Duodenal mucosa (tissue), 2 donors: ENCODE measurements around the gene VPS37C.
"Not testable (repeated sequence)": the region's sequence is repeated elsewhere in the genome, so short reads cannot be mapped to it uniquely, and the experiment has no call there.

Experiments
- H3K27ac ChIP-seq: one replicate; pipeline ENCODE4 v1.7.0; 2013; ENCODE audit warnings: low read depth, low read length
- H3K27me3 ChIP-seq, 2 donors: one replicate each; pipeline ENCODE4 v1.7.0; 2013; ENCODE audit warnings: low read length in 2 of 2, control low read depth in 1 of 2; ENCODE audit not compliant: insufficient read depth in 2 of 2, control insufficient read depth in 1 of 2
- H3K36me3 ChIP-seq, 2 donors: one replicate each; pipeline ENCODE4 v1.7.0; 2013; ENCODE audit warnings: low read length in 2 of 2, control low read depth in 1 of 2; ENCODE audit not compliant: insufficient read depth in 2 of 2, control insufficient read depth in 1 of 2
- H3K4me1 ChIP-seq, 2 donors: one replicate each; pipeline ENCODE4 v1.7.0; 2013; ENCODE audit warnings: low read length in 2 of 2, control low read depth in 1 of 2; ENCODE audit not compliant: insufficient read depth in 2 of 2, control insufficient read depth in 1 of 2
- H3K4me3 ChIP-seq, 2 donors: one replicate each; pipeline ENCODE4 v1.7.0; 2013; ENCODE audit warnings: low read length in 2 of 2, low read depth in 1 of 2
- H3K9ac ChIP-seq, 2 donors: one replicate each; pipeline ENCODE4 v1.7.0; 2013; ENCODE audit warnings: low read length in 2 of 2, low read depth in 1 of 2
- H3K9me3 ChIP-seq, 2 donors: one replicate each; pipeline ENCODE4 v1.7.0; 2013; ENCODE audit warnings: low read length in 2 of 2, control low read depth in 1 of 2; ENCODE audit not compliant: control insufficient read depth in 1 of 2

VPS37C gene

GRCh38 chr11:61166331-61166730 lies 5.1 kb upstream of the VPS37C start:
- H3K9me3 ChIP-seq, H3K4me3 ChIP-seq, H3K36me3 ChIP-seq, H3K27ac ChIP-seq, H3K27me3 ChIP-seq, H3K9ac ChIP-seq: not testable (repeated sequence)
- H3K4me1 ChIP-seq: peaks cover 13 to 15% of the 10 kb centered on the region in 2 donors

DNA sequence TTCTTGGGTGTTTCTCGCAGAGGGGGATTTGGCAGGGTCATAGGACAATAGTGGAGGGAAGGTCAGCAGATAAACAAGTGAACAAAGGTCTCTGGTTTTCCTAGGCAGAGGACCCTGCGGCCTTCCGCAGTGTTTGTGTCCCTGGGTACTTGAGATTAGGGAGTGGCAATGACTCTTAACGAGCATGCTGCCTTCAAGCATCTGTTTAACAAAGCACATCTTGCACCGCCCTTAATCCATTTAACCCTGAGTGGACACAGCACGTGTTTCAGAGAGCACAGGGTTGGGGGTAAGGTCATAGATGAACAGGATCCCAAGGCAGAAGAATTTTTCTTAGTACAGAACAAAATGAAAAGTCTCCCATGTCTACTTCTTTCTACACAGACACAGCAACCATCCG lies 4.6 kb upstream of the VPS37C start:
- not testable (repeated sequence) for H3K4me3 ChIP-seq, H3K27me3 ChIP-seq, H3K9me3 ChIP-seq, H3K36me3 ChIP-seq, H3K27ac ChIP-seq, H3K9ac ChIP-seq
- H3K4me1 ChIP-seq: peaks cover 13 to 16% of the 10 kb centered on the region in 2 donors

- peak overlapping the region in 1 of 2 donors; percentile 18 for H3K9ac ChIP-seq
- H3K4me1 ChIP-seq: peaks cover 20 to 23% of the 10 kb centered on the region in 2 donors
- no peaks in the 10 kb centered on the region for H3K9me3 ChIP-seq
- no peaks in the 10 kb centered on the region for H3K27me3 ChIP-seq
- no peaks in the 10 kb centered on the region for H3K36me3 ChIP-seq
- H3K27ac ChIP-seq: no peak overlapping the region
- no peak overlapping the region for H3K4me3 ChIP-seq
Measured at GRCh38 chr11:61164606-61165424, 3.6 kb upstream of the VPS37C start.

DNA sequence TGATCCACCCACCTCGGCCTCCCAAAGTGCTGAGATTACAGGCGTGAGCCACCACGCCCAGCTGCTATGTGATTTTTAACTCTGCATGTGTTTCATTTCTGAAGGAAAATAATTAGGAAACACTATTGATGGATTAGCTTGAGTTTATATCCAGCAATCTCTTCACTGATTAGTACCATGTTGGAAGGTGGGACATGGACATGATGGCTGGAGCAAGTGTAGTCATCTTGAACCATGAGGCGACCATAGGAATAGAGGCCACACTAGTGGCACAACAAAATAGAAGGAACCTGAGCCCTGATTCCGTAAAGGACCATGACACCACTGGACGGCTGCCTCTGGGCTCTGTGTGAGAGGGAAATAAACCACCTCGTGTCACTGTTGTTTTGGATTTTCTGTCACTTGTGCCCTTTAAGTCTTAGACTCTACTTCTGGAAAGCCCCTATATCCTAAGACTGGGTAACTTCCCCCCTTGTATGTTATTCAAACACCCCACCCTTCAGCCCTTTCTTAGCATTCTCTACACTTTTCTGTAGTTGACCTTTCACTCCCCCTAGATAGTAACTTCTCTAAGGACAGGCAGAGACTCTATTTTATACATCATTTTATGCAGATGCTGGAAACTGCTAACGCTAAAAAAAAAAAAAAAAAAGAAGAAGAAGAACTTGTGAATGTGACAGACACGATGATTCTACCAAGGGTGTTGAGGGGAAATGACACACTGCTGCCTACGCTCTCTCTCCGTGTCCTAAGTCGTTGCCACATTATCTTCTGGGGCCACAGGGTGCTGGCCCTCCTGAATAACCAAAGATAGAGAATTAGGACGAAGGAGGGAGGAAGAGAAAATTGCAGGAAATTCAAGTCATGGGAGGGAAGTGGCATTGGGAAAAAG lies 2.7 kb upstream of the VPS37C start:
- H3K36me3 ChIP-seq: no peaks in the 10 kb centered on the region
- no peak overlapping the region for H3K4me3 ChIP-seq
- H3K9ac ChIP-seq: no peak overlapping the region
- H3K27me3 ChIP-seq: no peaks in the 10 kb centered on the region
- H3K4me1 ChIP-seq: peaks cover 25 to 28% of the 10 kb centered on the region in 2 donors
- no peak overlapping the region for H3K27ac ChIP-seq
- no peaks in the 10 kb centered on the region for H3K9me3 ChIP-seq

GRCh38 chr11:61163021-61163420 lies 1.8 kb upstream of the VPS37C start:
- Histone ChIP-seq H3K9ac (no peak overlapping the region), H3K27me3 (no peaks in the 10 kb centered on the region), H3K4me1 (peaks cover 31 to 35% of the 10 kb centered on the region in 2 donors), H3K4me3 (no peak overlapping the region), H3K9me3 (no peaks in the 10 kb centered on the region), H3K36me3 (no peaks in the 10 kb centered on the region), H3K27ac (no peak overlapping the region)

DNA sequence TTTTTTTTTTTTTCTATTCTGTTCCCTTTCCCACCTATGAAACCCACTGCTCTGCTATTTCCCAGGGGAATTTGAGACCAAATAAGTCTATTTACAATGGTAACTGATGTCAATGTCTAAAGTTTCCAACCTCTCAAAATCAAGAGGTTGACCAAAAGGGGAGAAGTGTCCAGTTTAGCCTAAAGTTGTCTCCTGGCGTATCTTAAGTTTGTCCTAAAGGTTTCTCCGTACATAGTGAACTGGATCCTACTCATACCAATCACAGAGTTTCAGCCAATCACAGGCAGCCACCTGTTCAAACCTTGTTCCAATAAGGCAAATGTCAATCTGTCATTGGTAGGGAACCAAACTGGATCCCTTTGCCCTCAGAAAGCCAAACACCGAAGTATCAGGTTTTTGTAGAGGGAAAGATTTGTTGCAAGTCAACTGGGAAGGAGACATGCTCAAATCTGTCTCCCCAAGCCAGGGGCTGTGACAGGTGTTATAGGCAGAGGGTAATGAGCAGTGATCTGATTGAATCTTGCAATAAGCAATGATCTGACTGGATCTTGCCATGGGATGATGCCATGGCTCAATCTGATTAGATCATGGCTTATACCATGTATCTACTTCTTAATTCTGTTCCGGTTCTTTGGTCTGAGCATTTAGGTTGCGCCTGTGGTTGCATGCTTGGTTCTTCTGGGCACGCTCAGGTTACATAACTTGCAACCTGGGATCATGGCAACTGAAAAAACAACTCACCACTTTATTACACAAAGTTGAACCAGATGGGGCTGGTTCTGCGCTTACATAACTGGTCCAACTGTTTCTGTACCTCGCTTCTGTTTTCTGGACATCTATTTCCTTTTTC lies 1.1 kb upstream of the VPS37C start:
- no peaks in the 10 kb centered on the region for H3K9me3 ChIP-seq
- H3K4me1 ChIP-seq: peaks cover 31 to 35% of the 10 kb centered on the region in 2 donors
- no peaks in the 10 kb centered on the region for H3K27me3 ChIP-seq
- peak overlapping the region; percentile 87 to 91 for H3K4me3 ChIP-seq
- H3K27ac ChIP-seq: no peak overlapping the region
- peak overlapping the region; percentile 78 to 82 for H3K9ac ChIP-seq
- H3K36me3 ChIP-seq: no peaks in the 10 kb centered on the region

DNA sequence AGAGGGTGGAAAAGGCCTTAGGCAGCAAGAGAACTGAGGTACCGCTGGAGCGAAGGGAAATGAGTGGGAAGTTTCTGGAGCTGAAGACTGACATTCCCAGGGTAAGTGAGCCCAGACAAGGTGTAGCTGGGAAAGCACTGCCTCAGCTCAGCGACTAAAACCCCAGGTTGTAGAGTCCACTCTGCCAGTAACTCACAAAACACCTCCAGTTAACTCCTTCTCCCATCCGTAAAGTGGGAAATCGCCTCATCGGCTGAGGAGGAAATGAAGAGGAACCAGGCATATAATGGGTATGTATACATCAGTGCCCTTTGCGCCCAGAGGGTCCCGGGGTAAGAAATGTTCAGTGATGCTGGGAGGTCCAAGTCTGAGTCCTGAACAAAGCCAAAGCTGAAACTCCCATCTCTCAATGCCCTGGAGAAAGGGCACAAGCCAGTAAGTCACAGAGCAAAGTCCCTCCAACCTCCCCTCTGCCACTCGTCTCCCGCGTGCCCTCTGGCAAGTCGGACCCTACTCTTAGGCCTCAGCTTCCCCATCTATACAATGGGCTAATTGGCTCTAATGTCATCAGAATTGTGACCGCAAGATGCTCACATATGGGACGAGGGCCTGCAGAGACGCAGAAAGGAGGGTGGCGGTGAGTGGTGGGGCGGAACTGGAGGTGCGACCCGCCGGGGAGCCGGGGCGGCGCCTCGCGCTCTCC lies 588 bp downstream of the VPS37C start:
- peaks cover 35% of the 10 kb centered on the region in 2 donors for H3K4me1 ChIP-seq
- H3K4me3 ChIP-seq: peak overlapping the region; percentile 87 to 91
- peak overlapping the region; percentile 78 to 82 for H3K9ac ChIP-seq
- no peaks in the 10 kb centered on the region for H3K36me3 ChIP-seq
- H3K9me3 ChIP-seq: no peaks in the 10 kb centered on the region
- peak overlapping the region; percentile 96 for H3K27ac ChIP-seq
- no peaks in the 10 kb centered on the region for H3K27me3 ChIP-seq

DNA sequence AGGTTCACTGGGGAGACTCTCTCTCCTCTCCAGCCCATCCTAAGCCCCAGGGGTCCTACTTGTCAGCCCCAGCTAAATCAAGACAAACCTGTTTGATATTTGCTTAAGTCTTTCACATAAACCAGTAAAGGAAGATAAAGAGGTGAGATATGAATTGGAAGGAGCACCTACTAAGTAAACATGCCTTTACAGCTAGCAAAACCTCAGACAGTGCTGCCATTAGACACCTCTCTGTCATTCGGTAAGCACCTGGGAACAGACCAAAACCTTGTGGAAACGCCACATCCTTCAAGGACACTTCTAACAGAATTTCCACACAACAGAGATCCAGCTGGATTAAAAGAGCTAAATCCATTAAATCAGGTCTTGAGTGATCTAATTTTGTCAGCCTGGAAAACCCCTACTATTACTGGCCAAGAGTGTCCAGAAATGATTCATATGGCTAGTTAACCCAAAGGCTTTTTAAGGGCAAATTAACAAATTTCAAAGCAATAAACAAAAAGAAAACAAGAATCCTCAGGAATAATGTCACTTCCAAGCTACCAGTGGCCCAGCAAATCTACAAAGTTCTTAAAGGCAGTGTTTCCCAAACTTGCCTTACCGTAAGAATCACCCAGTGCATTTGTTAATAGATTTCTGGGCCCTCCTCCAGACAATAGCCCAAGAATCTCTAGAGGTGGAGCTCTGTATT lies 2.4 kb downstream of the VPS37C start:
- no peak overlapping the region for H3K9ac ChIP-seq
- H3K4me1 ChIP-seq: peaks cover 29 to 38% of the 10 kb centered on the region in 2 donors
- peak overlapping the region; percentile 2 to 20 for H3K4me3 ChIP-seq
- no peak overlapping the region for H3K27ac ChIP-seq
- H3K27me3 ChIP-seq: no peaks in the 10 kb centered on the region
- H3K36me3 ChIP-seq: no peaks in the 10 kb centered on the region
- H3K9me3 ChIP-seq: peaks cover 2 to 4% of the 10 kb centered on the region in 2 donors

- H3K27ac ChIP-seq: no peak overlapping the region
- no peaks in the 10 kb centered on the region for H3K27me3 ChIP-seq
- H3K9me3 ChIP-seq: peaks cover 2 to 4% of the 10 kb centered on the region in 2 donors
- H3K4me3 ChIP-seq: no peak overlapping the region
- H3K4me1 ChIP-seq: peaks cover 39 to 44% of the 10 kb centered on the region in 2 donors
- H3K36me3 ChIP-seq: no peaks in the 10 kb centered on the region
- H3K9ac ChIP-seq: no peak overlapping the region
Measured at GRCh38 chr11:61157743-61158142, 3.5 kb downstream of the VPS37C start.
